ENCODE data around the gene SDR42E2. TPM values are rescaled to one million over a fixed set of nuclear protein-coding genes. Genes with fewer than 3 reads are reported as not detected.

Gene SDR42E2
- total and polyA plus RNA-seq, 2 donors (not counting 3 experiments of a cell fraction or from before 2014, with no cell fraction given), result 0.03 to 0.13 TPM

DNA sequence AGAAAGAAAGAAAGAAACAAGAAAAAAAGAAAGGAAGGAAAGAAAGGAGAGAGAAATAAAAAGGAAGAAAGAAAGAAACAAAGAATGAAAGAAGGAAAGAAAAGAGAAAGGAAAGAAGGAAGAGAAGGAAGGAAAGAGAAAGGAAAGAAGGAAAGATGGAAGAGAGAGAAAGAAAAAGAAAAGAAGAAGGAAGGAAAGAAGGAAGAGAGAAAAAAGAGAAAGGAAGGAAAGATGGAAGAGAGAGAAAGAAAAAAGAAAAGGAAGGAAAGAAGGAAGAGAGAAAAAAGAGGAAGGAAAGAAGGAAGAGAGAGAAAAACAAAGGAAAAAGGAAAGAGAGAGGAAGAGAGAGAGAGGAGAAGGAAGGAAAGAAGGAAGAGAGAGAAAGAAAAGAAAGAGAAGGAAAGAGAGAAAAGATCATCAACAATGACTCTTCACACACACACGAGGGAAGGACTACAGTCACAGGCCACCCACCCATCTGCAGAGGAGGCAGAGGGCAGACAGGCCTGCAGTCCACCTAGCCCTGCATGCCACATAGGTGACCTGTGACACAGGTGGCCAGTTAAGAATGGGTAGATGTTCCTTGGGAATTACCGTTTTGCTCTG, 46.1 kb upstream of the SDR42E2 start:
- Histone ChIP-seq H3K4me3 (replicated peaks in 1 of 3; ENCODE audit: insufficient read depth in 1 of 3, low read depth in 1 of 3, low read length in 3 of 3) (no peak overlapping the region), H3K27me3 (ENCODE audit: control insufficient read depth in 2 of 2, insufficient read depth in 2 of 2, low read length in 2 of 2) (no peaks in the 10 kb centered on the region), H3K4me2 (ENCODE audit: insufficient read depth, low read length) (no peak overlapping the region), H3K9me3 (replicated peaks; ENCODE audit: control insufficient read depth, insufficient read depth, low read length) (no peaks in the 10 kb centered on the region), H2AFZ (ENCODE audit: low read depth, low read length) (no peak overlapping the region), H3K79me2 (ENCODE audit: control insufficient read depth, insufficient read depth, low read length) (no peaks in the 10 kb centered on the region), H4K20me1 (replicated peaks; ENCODE audit: control insufficient read depth, extremely low read depth, insufficient read depth, low read length) (no peaks in the 10 kb centered on the region), H3K4me1 (ENCODE audit: control insufficient read depth, extremely low read depth, insufficient read depth, low read length) (no peaks in the 10 kb centered on the region), H3K9me1 (replicated peaks; ENCODE audit: control insufficient read depth, extremely low read depth, insufficient read depth, low read length) (no peaks in the 10 kb centered on the region), H3K27ac (ENCODE audit: insufficient read depth, low read depth, low read length) (no peak overlapping the region), H3K9ac (replicated peaks; ENCODE audit: extremely low read depth, insufficient read depth, low read length) (no peak overlapping the region), H3K36me3 (ENCODE audit: control insufficient read depth in 2 of 2, extremely low read depth in 1 of 2, insufficient read depth in 2 of 2, low read length in 2 of 2) (no peaks in the 10 kb centered on the region)
- POLR2A ChIA-PET, result no interaction called here
- dilution Hi-C loops (cut with MboI; ENCODE audit: extremely low pct_ligation_motif_present, low sequenced_read_pairs), result no loop called here
- CTCF ChIA-PET, result no interaction called here
- no TSS peak for BruUV-seq (replicated peaks)
- no peak for FAIRE-seq
- no peak for DNase-seq (ENCODE audit: low read depth, low spot score)
- intact Hi-C loops (cut with micrococcal nuclease), result no loop called here
- TF ChIP-seq GATA2 (IDR thresholded peaks at IDR 0.05; ENCODE audit: insufficient read depth, insufficient read length, low read depth, low read length), result no peak
- TF ChIP-seq POLR2AphosphoS5 (IDR thresholded peaks at IDR 0.05; ENCODE audit: insufficient read depth, low read depth, low read length), result no peak
- TF ChIP-seq, protein P1, sequence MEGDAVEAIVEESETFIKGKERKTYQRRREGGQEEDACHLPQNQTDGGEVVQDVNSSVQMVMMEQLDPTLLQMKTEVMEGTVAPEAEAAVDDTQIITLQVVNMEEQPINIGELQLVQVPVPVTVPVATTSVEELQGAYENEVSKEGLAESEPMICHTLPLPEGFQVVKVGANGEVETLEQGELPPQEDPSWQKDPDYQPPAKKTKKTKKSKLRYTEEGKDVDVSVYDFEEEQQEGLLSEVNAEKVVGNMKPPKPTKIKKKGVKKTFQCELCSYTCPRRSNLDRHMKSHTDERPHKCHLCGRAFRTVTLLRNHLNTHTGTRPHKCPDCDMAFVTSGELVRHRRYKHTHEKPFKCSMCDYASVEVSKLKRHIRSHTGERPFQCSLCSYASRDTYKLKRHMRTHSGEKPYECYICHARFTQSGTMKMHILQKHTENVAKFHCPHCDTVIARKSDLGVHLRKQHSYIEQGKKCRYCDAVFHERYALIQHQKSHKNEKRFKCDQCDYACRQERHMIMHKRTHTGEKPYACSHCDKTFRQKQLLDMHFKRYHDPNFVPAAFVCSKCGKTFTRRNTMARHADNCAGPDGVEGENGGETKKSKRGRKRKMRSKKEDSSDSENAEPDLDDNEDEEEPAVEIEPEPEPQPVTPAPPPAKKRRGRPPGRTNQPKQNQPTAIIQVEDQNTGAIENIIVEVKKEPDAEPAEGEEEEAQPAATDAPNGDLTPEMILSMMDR (IDR thresholded peaks at IDR 0.05; ENCODE audit: extremely low read depth in 1 of 2, insufficient read depth in 1 of 2, low read depth in 1 of 2, low read length in 2 of 2), result no peak
- TF ChIP-seq POLR2A (IDR thresholded peaks at IDR 0.05; ENCODE audit: low read depth, low read length), result no peak
- no peak for TF ChIP-seq MYC (IDR thresholded peaks at IDR 0.05; ENCODE audit: low read depth, low read length)
- TF ChIP-seq, protein P2, sequence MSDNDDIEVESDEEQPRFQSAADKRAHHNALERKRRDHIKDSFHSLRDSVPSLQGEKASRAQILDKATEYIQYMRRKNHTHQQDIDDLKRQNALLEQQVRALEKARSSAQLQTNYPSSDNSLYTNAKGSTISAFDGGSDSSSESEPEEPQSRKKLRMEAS (IDR thresholded peaks at IDR 0.05; ENCODE audit: insufficient read depth, insufficient read length), result no peak
- no peak for TF ChIP-seq EZH2 (IDR thresholded peaks at IDR 0.05; ENCODE audit: borderline replicate concordance, low read depth, low read length, severe bottlenecking)
- TF ChIP-seq JUN (IDR thresholded peaks at IDR 0.05; ENCODE audit: borderline replicate concordance, insufficient read depth, insufficient read length, low read depth), result no peak
- TF ChIP-seq FOS (IDR thresholded peaks at IDR 0.05; ENCODE audit: borderline replicate concordance, insufficient read depth, low read length), result no peak
